ENCODE measurements around the gene TEX53.

TEX53 gene

GRCh38 chr9:114687034-114687433, 29.4 kb upstream of the TEX53 start:
- Histone ChIP-seq H3K4me1 (ENCODE audit: control insufficient read depth, low read length) (no peaks in the 10 kb centered on the region), H4K20me1 (ENCODE audit: control insufficient read depth, insufficient read depth, low read depth, low read length) (no peaks in the 10 kb centered on the region), H3K4me2 (ENCODE audit: low read length) (no peak overlapping the region), H3F3A (ENCODE audit: control insufficient read depth, insufficient read depth) (no peaks in the 10 kb centered on the region), H3K9me2 (replicated peaks; ENCODE audit: control insufficient read depth, low read length) (no peaks in the 10 kb centered on the region), H3K9me3 (ENCODE audit: control insufficient read depth, insufficient read depth, low read length) (no peaks in the 10 kb centered on the region), H3K79me2 (ENCODE audit: control insufficient read depth, low read length) (no peaks in the 10 kb centered on the region), H3K27ac (ENCODE audit: low read depth, low read length) (no peak overlapping the region), H3K36me3 (ENCODE audit: control insufficient read depth, low read length) (no peaks in the 10 kb centered on the region), H3K27me3 (ENCODE audit: control insufficient read depth, low read length) (peaks cover 13% of the 10 kb centered on the region), H3K4me3 (ENCODE audit: low read length) (no peak overlapping the region)
- TF ChIP-seq CTCF (IDR thresholded peaks at IDR 0.05; ENCODE audit: low read depth, low read length, poor library complexity, severe bottlenecking) (no peak), EZH2phosphoT487 (IDR thresholded peaks at IDR 0.05; ENCODE audit: borderline replicate concordance, low read length) (no peak)

GRCh38 chr9:114685951-114686350, 28.3 kb upstream of the TEX53 start:
- Histone ChIP-seq H3K9me2 (replicated peaks; ENCODE audit: control insufficient read depth, low read length) (no peaks in the 10 kb centered on the region), H3K9me3 (ENCODE audit: control insufficient read depth, insufficient read depth, low read length) (no peaks in the 10 kb centered on the region), H4K20me1 (ENCODE audit: control insufficient read depth, insufficient read depth, low read depth, low read length) (no peaks in the 10 kb centered on the region), H3F3A (ENCODE audit: control insufficient read depth, insufficient read depth) (no peaks in the 10 kb centered on the region), H3K36me3 (ENCODE audit: control insufficient read depth, low read length) (no peaks in the 10 kb centered on the region), H3K4me3 (ENCODE audit: low read length) (no peak overlapping the region), H3K79me2 (ENCODE audit: control insufficient read depth, low read length) (no peaks in the 10 kb centered on the region), H3K4me2 (ENCODE audit: low read length) (no peak overlapping the region), H3K27ac (ENCODE audit: low read depth, low read length) (no peak overlapping the region), H3K4me1 (ENCODE audit: control insufficient read depth, low read length) (peaks cover 5% of the 10 kb centered on the region), H3K27me3 (ENCODE audit: control insufficient read depth, low read length) (peaks cover 4% of the 10 kb centered on the region)
- TF ChIP-seq CTCF (IDR thresholded peaks at IDR 0.05; ENCODE audit: low read depth, low read length, poor library complexity, severe bottlenecking) (no peak), EZH2phosphoT487 (IDR thresholded peaks at IDR 0.05; ENCODE audit: borderline replicate concordance, low read length) (no peak)

GRCh38 chr9:114684036-114684435, 26.4 kb upstream of the TEX53 start:
- peaks cover 5% of the 10 kb centered on the region for H3K4me1 ChIP-seq (ENCODE audit: control insufficient read depth, low read length)

More at GRCh38 chr9:114684036-114684435, 26.4 kb upstream of the TEX53 start:
- H4K20me1 ChIP-seq (ENCODE audit: control insufficient read depth, insufficient read depth, low read depth, low read length): no peaks in the 10 kb centered on the region
- no peaks in the 10 kb centered on the region for H3K9me3 ChIP-seq (ENCODE audit: control insufficient read depth, insufficient read depth, low read length)
- no peaks in the 10 kb centered on the region for H3F3A ChIP-seq (ENCODE audit: control insufficient read depth, insufficient read depth)
- no peak overlapping the region for H3K4me3 ChIP-seq (ENCODE audit: low read length)
- no peaks in the 10 kb centered on the region for H3K79me2 ChIP-seq (ENCODE audit: control insufficient read depth, low read length)
- no peaks in the 10 kb centered on the region for H3K9me2 ChIP-seq (replicated peaks; ENCODE audit: control insufficient read depth, low read length)
- H3K36me3 ChIP-seq (ENCODE audit: control insufficient read depth, low read length): no peaks in the 10 kb centered on the region
- H3K4me2 ChIP-seq (ENCODE audit: low read length): no peak overlapping the region
- H3K27me3 ChIP-seq (ENCODE audit: control insufficient read depth, low read length): peaks cover 8% of the 10 kb centered on the region
- TF ChIP-seq EZH2phosphoT487 (IDR thresholded peaks at IDR 0.05; ENCODE audit: borderline replicate concordance, low read length): no peak
- no peak for TF ChIP-seq CTCF (IDR thresholded peaks at IDR 0.05; ENCODE audit: low read depth, low read length, poor library complexity, severe bottlenecking)
- no peak overlapping the region for H3K27ac ChIP-seq (ENCODE audit: low read depth, low read length)
